Parathyroid adenoma (tissue), 2 donors: ENCODE results near the gene RNU7-1.
A peak's percentile ranks its signal among the peaks of the same experiment; 100 is the strongest.

Experiments
- H2AFZ ChIP-seq: fragments of 300-600 bp; sonication (generic); one replicate; pipeline ENCODE4 v1.7.0; 2017; ENCODE audit warnings: antibody characterized with exemption, mild to moderate bottlenecking
- H3K27ac ChIP-seq: fragments of 300-600 bp; sonication (generic); one replicate; pipeline ENCODE4 v1.7.0; 2017
- H3K27me3 ChIP-seq: fragments of 300-600 bp; sonication (generic); one replicate; pipeline ENCODE4 v1.7.0; 2017; ENCODE audit warnings: low read length; ENCODE audit not compliant: control insufficient read depth, insufficient read depth
- H3K36me3 ChIP-seq: fragments of 300-600 bp; sonication (generic); one replicate; pipeline ENCODE4 v1.7.0; 2017; ENCODE audit warnings: low read length; ENCODE audit not compliant: control insufficient read depth, insufficient read depth
- H3K4me1 ChIP-seq: fragments of 300-600 bp; sonication (generic); one replicate; pipeline ENCODE4 v1.7.0; 2017; ENCODE audit warnings: control low read depth
- H3K4me2 ChIP-seq: fragments of 300-600 bp; sonication (generic); one replicate; pipeline ENCODE4 v1.7.0; 2017; ENCODE audit warnings: low read length
- H3K4me3 ChIP-seq: fragments of 300-600 bp; sonication (generic); one replicate; pipeline ENCODE4 v1.7.0; 2017; ENCODE audit warnings: low read depth, low read length
- H3K79me2 ChIP-seq: fragments of 300-600 bp; sonication (generic); one replicate; pipeline ENCODE4 v1.7.0; 2017; ENCODE audit warnings: control low read depth
- H3K9ac ChIP-seq: fragments of 300-600 bp; sonication (generic); one replicate; pipeline ENCODE4 v1.7.0; 2017; ENCODE audit warnings: mild to moderate bottlenecking
- H3K9me3 ChIP-seq: fragments of 300-600 bp; sonication (generic); one replicate; pipeline ENCODE4 v1.7.0; 2017; ENCODE audit warnings: low read length; ENCODE audit not compliant: control insufficient read depth
- CTCF ChIP-seq: fragments of 300-600 bp; sonication (generic); IDR thresholded peaks from one replicate; pipeline ENCODE4 v1.7.0; 2017; ENCODE audit warnings: antibody characterized with exemption, mild to moderate bottlenecking
- donor health status: primary hyperparathyroidism.

Gene RNU7-1

GRCh38 chr12:6952121-6952862 lies 8.7 kb downstream of the RNU7-1 start:
- Histone ChIP-seq H3K79me2 (no peaks in the 10 kb centered on the region), H3K4me2 (no peak overlapping the region), H2AFZ (no peak overlapping the region), H3K4me1 (peaks cover 14% of the 10 kb centered on the region), H3K9ac (no peak overlapping the region), H3K36me3 (no peaks in the 10 kb centered on the region), H3K4me3 (no peak overlapping the region), H3K9me3 (no peaks in the 10 kb centered on the region), H3K27ac (no peak overlapping the region), H3K27me3 (no peaks in the 10 kb centered on the region)
- TF ChIP-seq CTCF, result no peak

GRCh38 chr12:6952863-6953441 lies 9.3 kb downstream of the RNU7-1 start:
- Histone ChIP-seq H3K9ac (no peak overlapping the region), H2AFZ (no peak overlapping the region), H3K9me3 (no peaks in the 10 kb centered on the region), H3K79me2 (no peaks in the 10 kb centered on the region), H3K27ac (peak overlapping the region; percentile 60), H3K36me3 (no peaks in the 10 kb centered on the region), H3K4me2 (no peak overlapping the region), H3K27me3 (no peaks in the 10 kb centered on the region), H3K4me1 (peaks cover 13% of the 10 kb centered on the region), H3K4me3 (no peak overlapping the region)
- TF ChIP-seq CTCF, result no peak

- no peak overlapping the region for H3K4me2 ChIP-seq
- TF ChIP-seq CTCF, result no peak
- peaks cover 13% of the 10 kb centered on the region for H3K4me1 ChIP-seq
- H3K4me3 ChIP-seq, result no peak overlapping the region
- no peak overlapping the region for H2AFZ ChIP-seq
- peak overlapping the region; percentile 60 for H3K27ac ChIP-seq
- H3K79me2 ChIP-seq, result no peaks in the 10 kb centered on the region
- H3K27me3 ChIP-seq, result no peaks in the 10 kb centered on the region
- no peaks in the 10 kb centered on the region for H3K9me3 ChIP-seq
- H3K9ac ChIP-seq, result no peak overlapping the region
- H3K36me3 ChIP-seq, result no peaks in the 10 kb centered on the region
These were observed 10.1 kb downstream of the RNU7-1 start for GRCh38 chr12:6953442-6954315.

GRCh38 chr12:6954316-6955107 lies 10.9 kb downstream of the RNU7-1 start:
- H3K36me3 ChIP-seq, result no peaks in the 10 kb centered on the region
- no peak overlapping the region for H3K9ac ChIP-seq
- no peak overlapping the region for H2AFZ ChIP-seq
- no peak for TF ChIP-seq CTCF
- H3K4me2 ChIP-seq, result no peak overlapping the region
- no peaks in the 10 kb centered on the region for H3K27me3 ChIP-seq
- H3K4me3 ChIP-seq, result no peak overlapping the region
- H3K4me1 ChIP-seq, result peaks cover 13% of the 10 kb centered on the region
- H3K9me3 ChIP-seq, result no peaks in the 10 kb centered on the region
- H3K79me2 ChIP-seq, result no peaks in the 10 kb centered on the region
- H3K27ac ChIP-seq, result peak overlapping the region; percentile 49
